NB4 (cell line): ENCODE measurements around the gene TLR4.

Source experiments
- CTCF ChIP-seq: IDR thresholded peaks from one replicate; pipeline ENCODE4 v1.5.1; 2012; ENCODE audit warnings: low read depth, low read length
- POLR2A ChIP-seq: IDR thresholded peaks from 2 replicates; pipeline ENCODE4 v1.6.1; 2011; ENCODE audit warnings: mild to moderate bottlenecking; ENCODE audit not compliant: insufficient read length; ENCODE audit errors: extremely low read depth

DNA sequence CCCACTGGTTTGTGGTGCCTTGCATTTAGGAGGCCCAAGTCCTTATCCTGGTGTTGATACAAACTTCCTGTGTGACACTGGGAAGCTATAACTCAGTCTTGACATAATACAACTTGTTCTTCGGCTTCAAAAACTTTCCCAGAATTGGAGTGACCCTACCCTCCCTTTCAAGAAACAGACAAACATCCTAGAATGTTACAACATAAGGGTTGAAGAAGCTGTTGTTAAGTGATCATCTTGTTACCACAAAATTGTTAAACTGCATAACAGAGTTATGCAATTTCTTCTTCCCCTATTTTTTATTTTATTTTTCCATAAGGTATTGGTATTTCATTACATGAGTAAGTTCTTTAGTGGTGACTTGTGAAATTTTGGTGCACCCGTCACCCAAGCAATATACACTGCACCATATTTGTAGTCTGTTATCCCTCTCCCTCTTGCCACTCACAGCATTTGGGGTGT is 21.3 kb downstream of the TLR4 start:
- TF ChIP-seq CTCF: no peak
- TF ChIP-seq POLR2A: no peak
